CD8-positive, alpha-beta memory T cell (primary cell): Measurements from ENCODE around the gene DSP. TPM values are rescaled to one million over a fixed set of nuclear protein-coding genes. Genes with fewer than 3 reads are reported as not detected.

Experiments used
- CTCF ChIA-PET: fragments of 350-600 bp; sonication (Branson Sonifier 250); formaldehyde crosslinking; loops from one replicate; lab custom pipeline; 2021; ENCODE audit warnings: antibody characterized with exemption; lab: Charles Lee
- POLR2A ChIA-PET: fragments of 350-600 bp; sonication (Branson Sonifier 250); formaldehyde crosslinking; loops from one replicate; lab custom pipeline; 2021; ENCODE audit warnings: antibody characterized with exemption; lab: Charles Lee
- DNase-seq, 5 donors: peaks; one replicate each; pipeline versions ENCODE4 v3.0.0 to v3.0.0-alpha.2; 2020 to 2022; ENCODE audit warnings: mixed read lengths in 1 of 5
- H3K27ac ChIP-seq: one replicate; pipeline ENCODE4 v1.7.0; 2013; ENCODE audit warnings: low read depth, mild to moderate bottlenecking, low read length, moderate library complexity
- H3K27me3 ChIP-seq: 2 replicates; pipeline ENCODE4 v1.7.0; 2013; ENCODE audit warnings: low read length, mild to moderate bottlenecking; ENCODE audit not compliant: insufficient read depth, poor library complexity, severe bottlenecking
- H3K36me3 ChIP-seq: 2 replicates; pipeline ENCODE4 v1.7.0; 2013; ENCODE audit warnings: mild to moderate bottlenecking, low read length, moderate library complexity; ENCODE audit not compliant: insufficient read depth
- H3K4me1 ChIP-seq: 2 replicates; pipeline ENCODE4 v1.7.0; 2013; ENCODE audit warnings: mild to moderate bottlenecking, low read length, moderate library complexity; ENCODE audit not compliant: insufficient read depth
- H3K4me3 ChIP-seq: 2 replicates; pipeline ENCODE4 v1.7.0; 2013; ENCODE audit warnings: mild to moderate bottlenecking, low read length
- H3K9me3 ChIP-seq: 2 replicates; pipeline ENCODE4 v1.7.0; 2013; ENCODE audit warnings: mild to moderate bottlenecking, low read length
- H3K27ac Mint-ChIP-seq, 8 donors: one replicate each; pipeline ENCODE4 v1.8.0; 2020 to 2021; ENCODE audit warnings: mixed read lengths in 8 of 8, mild to moderate bottlenecking in 6 of 8, inconsistent platforms in 3 of 8, moderate library complexity in 3 of 8
- H3K27me3 Mint-ChIP-seq, 2 donors: one replicate each; pipeline ENCODE4 v1.8.0; 2020 to 2021; ENCODE audit warnings: mixed read lengths in 2 of 2, mild to moderate bottlenecking in 1 of 2, moderate library complexity in 1 of 2
- H3K36me3 Mint-ChIP-seq, 3 donors: one replicate each; pipeline ENCODE4 v1.8.0; 2020 to 2021; ENCODE audit warnings: mixed read lengths in 3 of 3, inconsistent platforms in 1 of 3, mild to moderate bottlenecking in 1 of 3
- H3K4me1 Mint-ChIP-seq, 3 donors: one replicate each; pipeline ENCODE4 v1.8.0; 2020 to 2021; ENCODE audit warnings: mixed read lengths in 3 of 3, inconsistent platforms in 1 of 3, mild to moderate bottlenecking in 1 of 3
- H3K4me3 Mint-ChIP-seq, 7 donors: one replicate each; pipeline ENCODE4 v1.8.0; 2020 to 2021; ENCODE audit warnings: mixed read lengths in 7 of 7, mild to moderate bottlenecking in 6 of 7, moderate library complexity in 4 of 7, inconsistent platforms in 2 of 7
- H3K9me3 Mint-ChIP-seq, 5 donors: one replicate each; pipeline ENCODE4 v1.8.0; 2020 to 2022; ENCODE audit warnings: mixed read lengths in 5 of 5, mild to moderate bottlenecking in 3 of 5, moderate library complexity in 2 of 5, inconsistent platforms in 1 of 5
- polyA plus RNA-seq: library from polyadenylated mRNA; unstranded; fragments of 300-500 nt; fragmentation: Illumina TruSeq; gene quantifications from one replicate; pipeline ENCODE4 v1.2.3, GENCODE V29; 2021
- total RNA-seq, 2 experiments: library from RNA; stranded (reverse); gene quantifications; one replicate each; pipeline ENCODE4 v1.2.3, GENCODE V29; 2021

DSP gene
- total and polyA plus RNA-seq, 3 experiments from 2014 or later = 0.04 to 0.08 TPM; not detected in 1

DNA sequence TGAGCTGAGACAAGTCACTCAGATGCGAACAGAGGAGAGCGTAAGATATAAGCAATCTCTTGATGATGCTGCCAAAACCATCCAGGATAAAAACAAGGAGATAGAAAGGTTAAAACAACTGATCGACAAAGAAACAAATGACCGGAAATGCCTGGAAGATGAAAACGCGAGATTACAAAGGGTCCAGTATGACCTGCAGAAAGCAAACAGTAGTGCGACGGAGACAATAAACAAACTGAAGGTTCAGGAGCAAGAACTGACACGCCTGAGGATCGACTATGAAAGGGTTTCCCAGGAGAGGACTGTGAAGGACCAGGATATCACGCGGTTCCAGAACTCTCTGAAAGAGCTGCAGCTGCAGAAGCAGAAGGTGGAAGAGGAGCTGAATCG, 39.1 kb downstream of the DSP start:
- peaks cover 13 to 22% of the 10 kb centered on the region in 2 donors for H3K27me3 Mint-ChIP-seq
- ChIA-PET CTCF (interaction anchor here (0.5 to 1.2 kb wide), 2 partner anchors 9 to 18 kb away, joined by 3 to 6 read pairs; partner anchors contain the start of gene SNRNP48), POLR2A (no interaction called here)
- Histone ChIP-seq H3K27ac (no peak overlapping the region), H3K36me3 (no peaks in the 10 kb centered on the region), H3K4me3 (no peak overlapping the region), H3K4me1 (no peaks in the 10 kb centered on the region), H3K27me3 (peaks cover 3% of the 10 kb centered on the region), H3K9me3 (no peaks in the 10 kb centered on the region)
- H3K4me1 Mint-ChIP-seq = no peaks in the 10 kb centered on the region
- no peak overlapping the region for H3K4me3 Mint-ChIP-seq
- H3K27ac Mint-ChIP-seq = no peak overlapping the region
- no peak for DNase-seq
- no peaks in the 10 kb centered on the region for H3K36me3 Mint-ChIP-seq
- no peaks in the 10 kb centered on the region for H3K9me3 Mint-ChIP-seq

DNA sequence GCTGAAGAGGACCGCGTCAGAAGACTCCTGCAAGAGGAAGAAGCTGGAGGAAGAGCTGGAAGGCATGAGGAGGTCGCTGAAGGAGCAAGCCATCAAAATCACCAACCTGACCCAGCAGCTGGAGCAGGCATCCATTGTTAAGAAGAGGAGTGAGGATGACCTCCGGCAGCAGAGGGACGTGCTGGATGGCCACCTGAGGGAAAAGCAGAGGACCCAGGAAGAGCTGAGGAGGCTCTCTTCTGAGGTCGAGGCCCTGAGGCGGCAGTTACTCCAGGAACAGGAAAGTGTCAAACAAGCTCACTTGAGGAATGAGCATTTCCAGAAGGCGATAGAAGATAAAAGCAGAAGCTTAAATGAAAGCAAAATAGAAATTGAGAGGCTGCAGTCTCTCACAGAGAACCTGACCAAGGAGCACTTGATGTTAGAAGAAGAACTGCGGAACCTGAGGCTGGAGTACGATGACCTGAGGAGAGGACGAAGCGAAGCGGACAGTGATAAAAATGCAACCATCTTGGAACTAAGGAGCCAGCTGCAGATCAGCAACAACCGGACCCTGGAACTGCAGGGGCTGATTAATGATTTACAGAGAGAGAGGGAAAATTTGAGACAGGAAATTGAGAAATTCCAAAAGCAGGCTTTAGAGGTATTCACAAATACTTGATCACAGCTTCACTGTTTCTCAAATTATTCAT, 39.6 kb downstream of the DSP start:
- Mint-ChIP-seq H3K4me3 (no peak overlapping the region), H3K27me3 (peaks cover 13 to 19% of the 10 kb centered on the region in 2 donors), H3K27ac (no peak overlapping the region), H3K36me3 (no peaks in the 10 kb centered on the region), H3K9me3 (no peaks in the 10 kb centered on the region), H3K4me1 (no peaks in the 10 kb centered on the region)
- DNase-seq = no peak
- no peaks in the 10 kb centered on the region for H3K36me3 ChIP-seq
- no peaks in the 10 kb centered on the region for H3K9me3 ChIP-seq
- H3K4me1 ChIP-seq = no peaks in the 10 kb centered on the region
- no peak overlapping the region for H3K4me3 ChIP-seq
- POLR2A ChIA-PET = no interaction called here
- CTCF ChIA-PET = interaction anchor here (0.5 to 1.2 kb wide), 2 partner anchors 9 to 17 kb away, joined by 3 to 6 read pairs; partner anchors contain the start of gene SNRNP48
- H3K27ac ChIP-seq = no peak overlapping the region
- peaks cover 3% of the 10 kb centered on the region for H3K27me3 ChIP-seq

DNA sequence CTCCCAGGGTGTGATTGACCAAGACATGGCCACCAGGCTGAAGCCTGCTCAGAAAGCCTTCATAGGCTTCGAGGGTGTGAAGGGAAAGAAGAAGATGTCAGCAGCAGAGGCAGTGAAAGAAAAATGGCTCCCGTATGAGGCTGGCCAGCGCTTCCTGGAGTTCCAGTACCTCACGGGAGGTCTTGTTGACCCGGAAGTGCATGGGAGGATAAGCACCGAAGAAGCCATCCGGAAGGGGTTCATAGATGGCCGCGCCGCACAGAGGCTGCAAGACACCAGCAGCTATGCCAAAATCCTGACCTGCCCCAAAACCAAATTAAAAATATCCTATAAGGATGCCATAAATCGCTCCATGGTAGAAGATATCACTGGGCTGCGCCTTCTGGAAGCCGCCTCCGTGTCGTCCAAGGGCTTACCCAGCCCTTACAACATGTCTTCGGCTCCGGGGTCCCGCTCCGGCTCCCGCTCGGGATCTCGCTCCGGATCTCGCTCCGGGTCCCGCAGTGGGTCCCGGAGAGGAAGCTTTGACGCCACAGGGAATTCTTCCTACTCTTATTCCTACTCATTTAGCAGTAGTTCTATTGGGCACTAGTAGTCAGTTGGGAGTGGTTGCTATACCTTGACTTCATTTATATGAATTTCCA, 43.9 kb downstream of the DSP start:
- peak in 1 of 5 donors; percentile 35 for DNase-seq

DNA sequence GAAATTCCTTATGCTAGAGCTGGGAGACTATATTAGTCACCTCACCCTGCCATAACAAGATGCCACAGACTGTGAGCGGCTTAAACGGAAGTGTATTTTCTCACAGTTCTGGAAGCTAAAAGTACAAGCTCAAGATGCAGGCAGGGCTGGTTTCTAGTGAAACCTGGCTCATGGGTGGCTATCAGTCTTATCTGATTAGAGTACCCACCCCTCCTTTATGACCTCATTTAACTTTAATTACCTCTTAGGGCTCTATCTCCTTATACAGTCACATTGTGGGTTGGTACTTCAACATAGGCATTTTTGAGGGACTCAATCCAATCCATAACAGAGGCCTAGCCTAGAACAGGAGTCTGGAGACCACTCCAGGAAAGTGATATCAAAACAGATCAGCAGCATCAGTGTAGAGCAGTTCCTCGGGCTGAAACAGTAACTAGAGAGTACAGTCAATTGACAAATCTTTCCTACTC, 46.2 kb downstream of the DSP start:
- no peaks in the 10 kb centered on the region for H3K9me3 Mint-ChIP-seq
- POLR2A ChIA-PET = no interaction called here
- CTCF ChIA-PET = no interaction called here

More for the DNA sequence above, 43.9 kb downstream of the DSP start:
- H3K9me3 Mint-ChIP-seq = no peaks in the 10 kb centered on the region
- CTCF ChIA-PET = no interaction called here
- POLR2A ChIA-PET = no interaction called here
- no peak overlapping the region for H3K4me3 ChIP-seq
- H3K4me1 ChIP-seq = peaks cover 9% of the 10 kb centered on the region
- H3K36me3 Mint-ChIP-seq = peaks cover 0 to 8% (median 0%) of the 10 kb centered on the region in 3 donors
- H3K27ac ChIP-seq = no peak overlapping the region
- no peaks in the 10 kb centered on the region for H3K36me3 ChIP-seq
- no peak overlapping the region for H3K4me3 Mint-ChIP-seq
- peaks cover 4 to 7% of the 10 kb centered on the region in 2 donors for H3K27me3 Mint-ChIP-seq
- H3K9me3 ChIP-seq = no peaks in the 10 kb centered on the region
- H3K27me3 ChIP-seq = no peaks in the 10 kb centered on the region
- H3K27ac Mint-ChIP-seq = no peak overlapping the region
- peaks cover 11 to 22% (median 18%) of the 10 kb centered on the region in 3 donors for H3K4me1 Mint-ChIP-seq

DNA sequence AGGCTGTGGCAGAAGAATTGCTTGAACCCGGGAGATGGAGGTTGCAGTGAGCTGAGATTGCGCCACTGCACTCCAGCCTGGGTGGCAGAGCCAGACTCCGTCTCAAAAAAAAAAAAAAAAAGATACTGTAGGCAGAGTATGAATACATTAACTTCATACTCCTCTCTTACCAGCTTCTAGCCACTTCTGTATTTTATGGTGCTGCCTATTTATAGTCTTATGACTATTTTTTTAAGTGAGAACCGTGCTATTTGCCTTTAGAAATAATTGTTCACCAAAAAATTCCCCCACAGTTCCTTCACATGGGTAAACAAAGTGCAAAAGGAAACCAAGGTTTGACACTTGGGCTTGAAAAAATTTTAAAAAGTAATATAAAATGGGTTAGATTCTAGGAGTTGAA, 47.0 kb downstream of the DSP start:
- Histone ChIP-seq H3K4me1 (peaks cover 26% of the 10 kb centered on the region), H3K9me3 (no peaks in the 10 kb centered on the region), H3K36me3 (no peaks in the 10 kb centered on the region), H3K4me3 (no peak overlapping the region), H3K27ac (no peak overlapping the region), H3K27me3 (no peaks in the 10 kb centered on the region)
- peak overlapping the region in 1 of 7 donors; percentile 14 for H3K4me3 Mint-ChIP-seq
- DNase-seq = no peak
- H3K36me3 Mint-ChIP-seq = peaks cover 0 to 12% (median 0%) of the 10 kb centered on the region in 3 donors
- peaks cover 37 to 50% (median 48%) of the 10 kb centered on the region in 3 donors for H3K4me1 Mint-ChIP-seq
- POLR2A ChIA-PET = no interaction called here
- H3K9me3 Mint-ChIP-seq = no peaks in the 10 kb centered on the region
- H3K27ac Mint-ChIP-seq = no peak overlapping the region
- peaks cover 0 to 3% of the 10 kb centered on the region in 2 donors for H3K27me3 Mint-ChIP-seq
- CTCF ChIA-PET = no interaction called here

More for the DNA sequence above, 46.2 kb downstream of the DSP start:
- Mint-ChIP-seq H3K4me3 (peak overlapping the region in 2 of 7 donors; percentile 23 to 71), H3K4me1 (peaks cover 30 to 43% (median 40%) of the 10 kb centered on the region in 3 donors), H3K36me3 (peaks cover 0 to 9% (median 0%) of the 10 kb centered on the region in 3 donors), H3K27ac (peak overlapping the region in 5 of 8 donors; percentile 6 to 52 (median 28)), H3K27me3 (peaks cover 0 to 4% of the 10 kb centered on the region in 2 donors)
- Histone ChIP-seq H3K4me3 (no peak overlapping the region), H3K27me3 (no peaks in the 10 kb centered on the region), H3K27ac (no peak overlapping the region), H3K9me3 (no peaks in the 10 kb centered on the region), H3K4me1 (peaks cover 26% of the 10 kb centered on the region), H3K36me3 (no peaks in the 10 kb centered on the region)
- DNase-seq = no peak

DNA sequence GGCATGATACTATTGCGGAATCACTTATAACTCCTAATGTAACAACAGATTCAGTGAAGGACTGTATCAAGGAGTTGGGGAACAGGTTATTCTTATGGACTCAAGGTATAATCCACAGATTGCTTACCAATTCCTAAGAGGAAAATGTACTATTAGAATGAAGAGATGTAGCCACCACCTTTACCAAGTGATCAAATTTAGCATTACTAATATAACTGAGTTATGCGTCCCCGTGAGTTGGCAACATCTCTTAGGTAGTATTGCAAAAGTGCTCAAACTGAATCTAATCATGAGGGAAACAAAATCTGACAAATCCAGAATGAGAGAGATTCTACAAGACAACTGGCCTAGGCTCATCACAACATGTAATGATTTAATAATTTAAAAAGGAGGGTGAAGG, 47.8 kb downstream of the DSP start:
- Histone ChIP-seq H3K36me3 (peaks cover 1% of the 10 kb centered on the region), H3K4me1 (peaks cover 26% of the 10 kb centered on the region), H3K27me3 (no peaks in the 10 kb centered on the region), H3K4me3 (peak overlapping the region; percentile 62), H3K27ac (no peak overlapping the region), H3K9me3 (no peaks in the 10 kb centered on the region)
- H3K27ac Mint-ChIP-seq = peak overlapping the region in 7 of 8 donors; percentile 71 to 98 (median 95)
- DNase-seq = no peak
- peaks cover 0 to 14% (median 1%) of the 10 kb centered on the region in 3 donors for H3K36me3 Mint-ChIP-seq
- no peaks in the 10 kb centered on the region for H3K9me3 Mint-ChIP-seq
- ChIA-PET POLR2A (no interaction called here), CTCF (interaction anchor here (1.0 to 1.8 kb wide), 3 partner anchors 8 to 314 kb away, joined by 3 to 8 read pairs (median 6); no protein-coding TSS in a partner anchor)
- peaks cover 37 to 50% (median 48%) of the 10 kb centered on the region in 3 donors for H3K4me1 Mint-ChIP-seq
- no peaks in the 10 kb centered on the region for H3K27me3 Mint-ChIP-seq
- H3K4me3 Mint-ChIP-seq = peak overlapping the region; percentile 95 to 100 (median 99)

DNA sequence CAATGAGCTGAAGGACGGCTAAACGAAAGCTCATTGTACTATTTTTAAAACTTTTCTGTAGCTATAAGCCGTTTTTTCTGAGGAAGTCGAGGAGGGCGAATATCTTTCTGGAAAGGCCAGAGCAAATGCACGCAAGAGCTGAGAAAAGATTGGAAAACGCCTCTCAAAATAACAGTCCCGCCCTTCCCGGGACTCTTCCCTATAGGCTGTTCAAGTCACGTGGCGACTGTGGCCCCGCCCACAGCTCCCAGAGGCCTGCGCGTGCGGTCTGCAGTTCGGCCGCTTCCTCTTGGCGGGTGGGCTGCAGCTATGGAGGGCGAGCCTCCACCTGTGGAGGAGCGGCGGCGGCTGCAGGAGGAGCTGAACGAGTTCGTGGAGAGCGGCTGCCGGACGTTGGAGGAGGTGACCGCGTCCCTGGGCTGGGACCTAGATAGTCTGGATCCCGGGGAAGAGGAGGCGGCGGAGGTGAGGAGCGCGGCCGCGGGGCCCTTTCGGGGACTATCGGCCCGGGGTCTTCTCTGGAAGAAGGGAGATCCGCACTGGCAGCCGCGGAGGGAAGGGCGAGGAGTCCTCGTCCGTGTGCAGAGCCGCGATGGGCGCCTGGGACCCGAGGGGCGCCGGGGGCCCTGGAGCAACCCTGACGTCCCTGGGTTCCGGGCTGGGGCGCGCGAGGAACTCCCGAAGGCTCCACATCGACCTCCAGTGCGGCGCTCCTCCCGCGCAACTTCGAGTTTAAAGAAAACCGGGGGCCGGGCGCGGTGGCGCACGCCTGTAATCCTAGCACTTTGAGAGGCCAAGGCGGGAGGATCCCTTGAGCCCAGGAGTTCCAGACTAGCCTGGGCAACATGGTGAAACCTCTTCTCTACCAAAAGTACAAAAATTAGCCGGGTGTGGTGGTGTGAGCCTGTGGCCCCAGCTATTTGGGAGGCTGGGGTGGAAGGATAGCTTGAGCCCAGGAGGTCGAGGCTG, 48.8 kb downstream of the DSP start, which contains the start of gene SNRNP48:
Gene SNRNP48 (plus strand): TSS at position 250 of the 969 bp plus-strand sequence. CDS start 60 bp downstream, at position 310.
- peak within 1 kb of the TSS; percentile 71 to 98 (median 95) for H3K27ac Mint-ChIP-seq
- CTCF ChIA-PET = interaction anchor here (0.6 to 1.8 kb wide), 5 partner anchors 9 to 315 kb away, joined by 3 to 8 read pairs (median 3); no protein-coding TSS in a partner anchor

More for the DNA sequence above, 48.8 kb downstream of the DSP start, which contains the start of gene SNRNP48:
- peak; percentile 83 to 93 (median 88) for DNase-seq
- peaks cover 4% of the 10 kb centered on the region for H3K36me3 ChIP-seq
- peak within 1 kb of the TSS; percentile 72 for H3K27ac ChIP-seq
- Mint-ChIP-seq H3K4me3 (peak within 1 kb of the TSS; percentile 95 to 100 (median 99)), H3K9me3 (no peaks in the 10 kb centered on the region), H3K4me1 (peaks cover 37 to 50% (median 48%) of the 10 kb centered on the region in 3 donors), H3K36me3 (peaks cover 0 to 23% (median 5%) of the 10 kb centered on the region in 3 donors), H3K27me3 (no peaks in the 10 kb centered on the region)
- H3K4me3 ChIP-seq = peak within 1 kb of the TSS; percentile 62
- H3K4me1 ChIP-seq = peaks cover 26% of the 10 kb centered on the region
- POLR2A ChIA-PET = no interaction called here
- H3K27me3 ChIP-seq = no peaks in the 10 kb centered on the region
- no peaks in the 10 kb centered on the region for H3K9me3 ChIP-seq
